Esophagus muscularis mucosa (tissue), 3 donors: ENCODE results near the gene SHMT2.

ENCODE experiments used
- POLR2A ChIP-seq: fragments of 450-650 bp; IDR thresholded peaks from one replicate; pipeline ENCODE4 v1.6.1; 2017; ENCODE audit warnings: antibody characterized with exemption, moderate library complexity, mild to moderate bottlenecking, low read depth
- POLR2AphosphoS5 ChIP-seq, 2 donors: sonication (generic); formaldehyde crosslinking; IDR thresholded peaks; one replicate each; pipeline ENCODE4 v1.6.1; 2017; ENCODE audit warnings: antibody characterized with exemption in 2 of 2
- TF ChIP-seq, protein P1 (sequence below), 3 experiments: fragments of 200-600 bp in 2 of 3; fragments of 450-650 bp in 1 of 3; sonication (generic) in 2 of 3; IDR thresholded peaks; one replicate each; pipeline ENCODE4 v1.5.1; 2017 to 2019; ENCODE audit warnings: antibody characterized with exemption in 3 of 3, mild to moderate bottlenecking in 2 of 3, moderate library complexity in 1 of 3

DNA sequence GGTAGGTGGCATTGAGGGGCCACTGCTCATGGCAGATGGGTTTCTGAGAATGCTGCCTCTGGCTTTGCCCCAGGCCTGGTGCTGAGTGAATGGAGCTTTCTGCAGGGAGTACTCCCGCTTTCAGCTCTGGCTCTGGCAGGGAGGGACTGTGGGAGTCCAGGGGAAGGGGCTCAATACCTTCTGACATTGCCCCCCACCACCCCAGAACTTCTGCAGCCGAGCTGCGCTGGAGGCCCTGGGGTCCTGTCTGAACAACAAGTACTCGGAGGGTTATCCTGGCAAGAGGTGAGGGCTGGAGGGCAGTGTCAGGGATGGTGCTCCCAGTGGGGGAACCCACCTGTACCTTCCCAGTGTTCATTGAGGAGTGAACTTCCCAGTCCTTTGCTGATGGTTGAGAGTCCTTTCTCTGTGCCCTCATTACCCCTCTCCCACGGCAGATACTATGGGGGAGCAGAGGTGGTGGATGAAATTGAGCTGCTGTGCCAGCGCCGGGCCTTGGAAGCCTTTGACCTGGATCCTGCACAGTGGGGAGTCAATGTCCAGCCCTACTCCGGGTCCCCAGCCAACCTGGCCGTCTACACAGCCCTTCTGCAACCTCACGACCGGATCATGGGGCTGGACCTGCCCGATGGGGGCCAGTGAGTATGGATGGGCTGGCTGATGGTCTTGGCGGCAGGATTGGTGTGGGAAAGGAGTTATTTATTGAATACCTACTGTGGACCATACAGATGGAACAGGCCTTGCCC lies 1.9 kb downstream of the SHMT2 start:
- TF ChIP-seq, protein P1, sequence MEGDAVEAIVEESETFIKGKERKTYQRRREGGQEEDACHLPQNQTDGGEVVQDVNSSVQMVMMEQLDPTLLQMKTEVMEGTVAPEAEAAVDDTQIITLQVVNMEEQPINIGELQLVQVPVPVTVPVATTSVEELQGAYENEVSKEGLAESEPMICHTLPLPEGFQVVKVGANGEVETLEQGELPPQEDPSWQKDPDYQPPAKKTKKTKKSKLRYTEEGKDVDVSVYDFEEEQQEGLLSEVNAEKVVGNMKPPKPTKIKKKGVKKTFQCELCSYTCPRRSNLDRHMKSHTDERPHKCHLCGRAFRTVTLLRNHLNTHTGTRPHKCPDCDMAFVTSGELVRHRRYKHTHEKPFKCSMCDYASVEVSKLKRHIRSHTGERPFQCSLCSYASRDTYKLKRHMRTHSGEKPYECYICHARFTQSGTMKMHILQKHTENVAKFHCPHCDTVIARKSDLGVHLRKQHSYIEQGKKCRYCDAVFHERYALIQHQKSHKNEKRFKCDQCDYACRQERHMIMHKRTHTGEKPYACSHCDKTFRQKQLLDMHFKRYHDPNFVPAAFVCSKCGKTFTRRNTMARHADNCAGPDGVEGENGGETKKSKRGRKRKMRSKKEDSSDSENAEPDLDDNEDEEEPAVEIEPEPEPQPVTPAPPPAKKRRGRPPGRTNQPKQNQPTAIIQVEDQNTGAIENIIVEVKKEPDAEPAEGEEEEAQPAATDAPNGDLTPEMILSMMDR (IDR thresholded peaks at IDR 0.05) = no peak
- TF ChIP-seq POLR2AphosphoS5 (IDR thresholded peaks at IDR 0.05) (no peak), POLR2A (no peak)
